Lung (tissue), 12 donors: ENCODE results near the gene MANSC4. TPM values are rescaled to one million over a fixed set of nuclear protein-coding genes. Genes with fewer than 3 reads are reported as not detected.

Experiments
- ATAC-seq: fragments of 200-7000 bp; cut with Tn5 transposase; one replicate; pipeline ENCODE4 v1.9.1; 2020; ENCODE audit warnings: moderate number of reproducible peaks; ENCODE audit not compliant: insufficient read depth, low FRiP score
- DNase-seq, 3 donors: peaks; one replicate each; pipeline ENCODE4 v3.0.0-alpha.2; 2013 to 2017
- H3K27ac ChIP-seq, 2 donors: one replicate each; pipeline ENCODE4 v1.5.1; 2013; ENCODE audit warnings: mild to moderate bottlenecking in 2 of 2, moderate library complexity in 2 of 2, control low read depth in 1 of 2, inconsistent platforms in 1 of 2, low read depth in 1 of 2, low read length in 1 of 2
- H3K27me3 ChIP-seq, 3 donors: one replicate each; pipeline ENCODE4 v1.5.1; 2013; ENCODE audit warnings: low read length in 2 of 3; ENCODE audit not compliant: control insufficient read depth in 3 of 3, insufficient read depth in 3 of 3
- H3K36me3 ChIP-seq, 4 donors: one replicate each; pipeline ENCODE4 v1.5.1; 2013; ENCODE audit warnings: low read length in 4 of 4, mild to moderate bottlenecking in 1 of 4, moderate library complexity in 1 of 4; ENCODE audit not compliant: control insufficient read depth in 4 of 4, insufficient read depth in 4 of 4
- H3K4me1 ChIP-seq, 5 donors: one replicate each; pipeline ENCODE4 v1.5.1; 2013; ENCODE audit warnings: low read length in 5 of 5, mild to moderate bottlenecking in 2 of 5, moderate library complexity in 1 of 5; ENCODE audit not compliant: control insufficient read depth in 5 of 5, insufficient read depth in 5 of 5
- H3K4me3 ChIP-seq: one replicate; pipeline ENCODE4 v1.5.1; 2013; ENCODE audit warnings: mild to moderate bottlenecking, control low read depth, moderate library complexity
- H3K9ac ChIP-seq, 2 donors: one replicate each; pipeline ENCODE4 v1.5.1; 2013; ENCODE audit warnings: low read length in 2 of 2, control low read depth in 1 of 2; ENCODE audit not compliant: insufficient read depth in 1 of 2
- H3K9me3 ChIP-seq, 4 donors: one replicate each; pipeline ENCODE4 v1.5.1; 2013; ENCODE audit warnings: low read length in 3 of 4, mild to moderate bottlenecking in 1 of 4, moderate library complexity in 1 of 4; ENCODE audit not compliant: control insufficient read depth in 4 of 4, insufficient read depth in 3 of 4
- WGBS, 2 donors: extraction: QIAGEN DNeasy Blood & Tissue Kit; methylation state at CpG; one replicate each; pipeline ENCODE4 v1.1.7; 2013; 5-methylcytosine and 5-hydroxymethylcytosine counted together
- polyA plus RNA-seq, 2 donors: library from polyadenylated mRNA; stranded (reverse); fragments of 200-250 nt; gene quantifications; one replicate each; pipeline ENCODE4 v1.2.1, GENCODE V29; 2013
- total RNA-seq, 2 donors: library from RNA; depleted of rRNA in 1 of 2; stranded (reverse); fragments of >200 nt in 1 of 2; gene quantifications; one replicate each; pipeline ENCODE4 v1.2.1, GENCODE V29; 2014 to 2021
- TF ChIP-seq, protein P1 (sequence below): IDR thresholded peaks from 2 replicates; pipeline ENCODE4 v1.5.1; 2012; ENCODE audit warnings: mild to moderate bottlenecking; ENCODE audit errors: control extremely low read depth, extremely low read depth
- donor health status: control.
- donor health status: control.
- donor health status: Bipolar disorder and iron deficiency.
- donor health status: healthy.
- donor health status: DM: yes; HTN: yes; CAD: no.

MANSC4 gene
- total and polyA plus RNA-seq, 4 donors, result not detected

DNA sequence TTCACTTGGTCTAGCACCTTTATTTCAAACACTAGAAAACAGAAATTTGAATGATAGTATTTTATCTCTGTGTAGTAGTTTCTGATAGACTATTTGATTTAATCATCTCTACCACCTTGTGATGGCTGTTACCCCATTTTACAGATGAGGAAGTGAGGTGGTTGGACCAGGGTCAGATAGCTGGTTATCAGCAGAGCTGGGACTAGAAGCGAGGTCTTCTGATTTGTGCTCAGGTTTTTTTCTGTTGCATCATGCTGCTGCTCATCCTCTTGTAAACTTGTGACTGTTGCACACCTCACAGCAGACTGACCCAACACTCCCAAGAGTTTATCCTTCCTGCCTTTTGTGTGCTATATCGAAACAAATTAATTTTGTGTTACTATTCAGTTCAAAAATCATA lies 10.1 kb upstream of the MANSC4 start:
- no peak overlapping the region for H3K4me3 ChIP-seq
- no peak for DNase-seq
- no peak overlapping the region for H3K9ac ChIP-seq
- TF ChIP-seq, protein P1, sequence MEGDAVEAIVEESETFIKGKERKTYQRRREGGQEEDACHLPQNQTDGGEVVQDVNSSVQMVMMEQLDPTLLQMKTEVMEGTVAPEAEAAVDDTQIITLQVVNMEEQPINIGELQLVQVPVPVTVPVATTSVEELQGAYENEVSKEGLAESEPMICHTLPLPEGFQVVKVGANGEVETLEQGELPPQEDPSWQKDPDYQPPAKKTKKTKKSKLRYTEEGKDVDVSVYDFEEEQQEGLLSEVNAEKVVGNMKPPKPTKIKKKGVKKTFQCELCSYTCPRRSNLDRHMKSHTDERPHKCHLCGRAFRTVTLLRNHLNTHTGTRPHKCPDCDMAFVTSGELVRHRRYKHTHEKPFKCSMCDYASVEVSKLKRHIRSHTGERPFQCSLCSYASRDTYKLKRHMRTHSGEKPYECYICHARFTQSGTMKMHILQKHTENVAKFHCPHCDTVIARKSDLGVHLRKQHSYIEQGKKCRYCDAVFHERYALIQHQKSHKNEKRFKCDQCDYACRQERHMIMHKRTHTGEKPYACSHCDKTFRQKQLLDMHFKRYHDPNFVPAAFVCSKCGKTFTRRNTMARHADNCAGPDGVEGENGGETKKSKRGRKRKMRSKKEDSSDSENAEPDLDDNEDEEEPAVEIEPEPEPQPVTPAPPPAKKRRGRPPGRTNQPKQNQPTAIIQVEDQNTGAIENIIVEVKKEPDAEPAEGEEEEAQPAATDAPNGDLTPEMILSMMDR, result no peak
- peaks cover 12 to 24% (median 21%) of the 10 kb centered on the region in 4 donors for H3K36me3 ChIP-seq
- no peak for ATAC-seq
- no peaks in the 10 kb centered on the region for H3K9me3 ChIP-seq
- no peak overlapping the region for H3K27ac ChIP-seq
- no peaks in the 10 kb centered on the region for H3K27me3 ChIP-seq
- 92 to 96% methylated on average over 2 of the region's 2 CpGs for WGBS, 2 donors
- H3K4me1 ChIP-seq, result peaks cover 0 to 3% (median 0%) of the 10 kb centered on the region in 5 donors

DNA sequence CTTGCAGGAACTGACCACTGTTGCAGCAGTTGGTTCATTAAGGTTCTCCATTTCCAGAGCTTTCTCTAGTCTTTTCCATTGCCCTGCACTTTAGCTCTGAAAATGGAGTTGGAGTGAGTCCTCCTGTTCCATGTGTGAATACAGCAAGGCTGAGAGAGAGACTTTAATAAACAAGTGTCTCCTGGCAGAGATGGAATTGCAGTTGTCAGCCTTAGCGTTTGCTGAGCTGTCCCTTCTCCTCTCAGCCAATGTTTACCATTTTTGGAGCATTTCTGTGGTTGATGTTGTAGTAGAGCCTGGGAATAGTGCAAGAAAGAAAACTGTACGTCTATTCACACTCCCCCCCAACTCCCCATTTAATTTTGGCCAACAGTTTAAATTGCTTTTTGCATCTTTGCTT lies 7.5 kb upstream of the MANSC4 start:
- H3K9ac ChIP-seq, result no peak overlapping the region
- no peak for ATAC-seq
- H3K9me3 ChIP-seq, result no peaks in the 10 kb centered on the region
- H3K36me3 ChIP-seq, result peaks cover 6 to 13% (median 10%) of the 10 kb centered on the region in 4 donors
- DNase-seq, result peak in 2 of 3 donors; percentile 42 to 67
- H3K27ac ChIP-seq, result no peak overlapping the region
- WGBS, 2 donors, result 67 to 78% methylated on average over 2 of the region's 2 CpGs
- TF ChIP-seq, protein P1, result no peak
- no peak overlapping the region for H3K4me3 ChIP-seq
- H3K27me3 ChIP-seq, result no peaks in the 10 kb centered on the region
- H3K4me1 ChIP-seq, result peaks cover 0 to 10% (median 0%) of the 10 kb centered on the region in 5 donors

DNA sequence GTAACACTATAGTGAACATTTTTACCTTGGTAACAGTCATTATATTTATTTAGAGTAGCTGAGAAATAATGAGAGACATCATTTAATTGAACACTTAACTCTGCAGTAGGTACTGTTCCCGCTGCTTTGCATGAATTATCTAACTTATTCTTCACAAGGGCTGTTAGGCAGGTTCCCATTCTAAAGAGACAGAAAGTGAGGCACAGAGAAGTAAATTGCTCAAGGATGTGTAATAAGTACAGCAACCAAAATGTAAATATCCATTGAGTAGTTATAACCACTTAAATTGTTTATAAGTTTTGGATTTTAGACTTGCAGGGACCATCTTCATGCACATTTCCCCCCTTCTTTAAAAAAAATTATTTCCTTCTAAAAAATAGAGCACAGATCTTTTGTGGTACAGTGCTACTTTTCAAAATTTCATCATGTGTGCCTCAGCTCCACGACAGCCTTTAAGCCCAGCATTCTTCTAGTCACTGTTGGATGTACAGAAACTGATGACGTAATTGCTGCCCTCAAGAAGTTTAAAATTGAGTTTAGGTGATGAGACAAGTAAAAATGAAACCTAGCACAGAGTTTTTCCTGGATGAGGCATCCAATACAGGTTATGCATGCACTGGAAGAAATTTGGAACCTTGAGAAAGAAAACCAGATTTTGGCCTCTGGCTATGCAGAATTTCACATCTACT lies 6.0 kb upstream of the MANSC4 start:
- Histone ChIP-seq H3K36me3 (peaks cover 0 to 6% (median 2%) of the 10 kb centered on the region in 4 donors), H3K27ac (no peak overlapping the region), H3K27me3 (no peaks in the 10 kb centered on the region), H3K9me3 (no peaks in the 10 kb centered on the region), H3K9ac (no peak overlapping the region), H3K4me1 (peaks cover 4 to 25% (median 6%) of the 10 kb centered on the region in 5 donors), H3K4me3 (no peak overlapping the region)
- ATAC-seq (no peak), DNase-seq (no peak)
- 27 to 65% methylated on average over 3 of the region's 3 CpGs for WGBS, 2 donors
- TF ChIP-seq, protein P1, result no peak

DNA sequence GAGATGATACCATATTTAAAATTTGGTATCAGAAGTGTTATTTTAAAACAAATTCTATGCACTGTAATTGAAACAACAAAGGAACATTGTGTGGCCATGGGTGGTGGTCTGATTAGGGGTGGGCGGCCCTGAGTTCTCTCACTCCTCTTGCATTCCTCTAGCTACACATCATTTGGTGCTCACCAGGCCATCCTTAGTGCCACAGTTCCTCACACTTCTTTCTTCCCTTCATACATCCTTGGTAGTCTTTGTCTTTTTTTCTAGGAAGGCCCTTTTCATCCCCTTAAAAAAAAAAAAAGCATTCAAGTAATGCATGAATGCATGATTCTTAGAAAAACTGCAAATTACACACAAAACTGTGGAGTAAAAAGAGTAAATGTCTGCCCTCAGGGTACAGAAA lies 2.4 kb upstream of the MANSC4 start:
- H3K27me3 ChIP-seq, result no peaks in the 10 kb centered on the region
- TF ChIP-seq, protein P1, result no peak
- H3K27ac ChIP-seq, result no peak overlapping the region
- WGBS, 2 donors, result 96 to 97% methylated on average over 1 of the region's 1 CpG
- H3K9ac ChIP-seq, result no peak overlapping the region
- ATAC-seq (no peak), DNase-seq (no peak)
- no peak overlapping the region for H3K4me3 ChIP-seq
- peaks cover 0 to 5% (median 0%) of the 10 kb centered on the region in 4 donors for H3K36me3 ChIP-seq
- no peaks in the 10 kb centered on the region for H3K9me3 ChIP-seq
- H3K4me1 ChIP-seq, result peaks cover 5 to 33% (median 9%) of the 10 kb centered on the region in 5 donors
